Neural cell (in vitro differentiated cells): ENCODE data around the gene SLC15A2. TPM values are rescaled to one million over a fixed set of nuclear protein-coding genes. Genes with fewer than 3 reads are reported as not detected.

Source experiments
- H2AFZ ChIP-seq: fragments of 200-600, 300-800 bp; sonication (generic), shearing (Covaris generic); 2 replicates; pipeline ENCODE4 v1.6.0; 2014; ENCODE audit warnings: low read depth, mild to moderate bottlenecking, antibody characterized with exemption, low read length, moderate library complexity
- H3F3A ChIP-seq: fragments of 200-600 bp; shearing (Covaris generic); 2 replicates; pipeline ENCODE4 v1.6.1; 2016; ENCODE audit warnings: mild to moderate bottlenecking, moderate library complexity, mixed read lengths, antibody characterized with exemption, low read length; ENCODE audit not compliant: insufficient read depth, poor library complexity, severe bottlenecking
- H3K27ac ChIP-seq: fragments of 200-600, 300-800 bp; sonication (generic), shearing (Covaris generic); 2 replicates; pipeline ENCODE4 v1.5.1; 2014; ENCODE audit warnings: mild to moderate bottlenecking, low read length, moderate library complexity
- H3K27me3 ChIP-seq: fragments of 300-800, 200-600 bp; sonication (generic), shearing (Covaris generic); 2 replicates; pipeline ENCODE4 v1.6.0; 2014; ENCODE audit warnings: mild to moderate bottlenecking, low read depth, low read length, moderate library complexity; ENCODE audit not compliant: insufficient read depth
- H3K36me3 ChIP-seq: fragments of 300-800, 200-600 bp; sonication (generic), shearing (Covaris generic); 2 replicates; pipeline ENCODE4 v1.5.1; 2014; ENCODE audit warnings: mild to moderate bottlenecking, antibody characterized with exemption, low read length, moderate library complexity; ENCODE audit not compliant: insufficient read depth
- H3K4me2 ChIP-seq: fragments of 300-800, 200-600 bp; sonication (generic), shearing (Covaris generic); 2 replicates; pipeline ENCODE4 v1.6.0; 2014; ENCODE audit warnings: mild to moderate bottlenecking, low read length
- H3K4me3 ChIP-seq: fragments of 300-800, 200-600 bp; sonication (generic), shearing (Covaris generic); 2 replicates; pipeline ENCODE4 v1.5.1; 2014; ENCODE audit warnings: mild to moderate bottlenecking, low read length, moderate library complexity
- H3K79me2 ChIP-seq: fragments of 200-600 bp; shearing (Covaris generic); replicated peaks from 2 replicates; pipeline ENCODE4 v1.6.0; 2014; ENCODE audit warnings: mild to moderate bottlenecking, low read length, moderate library complexity; ENCODE audit not compliant: insufficient read depth
- H3K9ac ChIP-seq: fragments of 300-800, 200-600 bp; sonication (generic), shearing (Covaris generic); 2 replicates; pipeline ENCODE4 v1.6.1; 2016; ENCODE audit warnings: mild to moderate bottlenecking, low read length, mixed read lengths
- H3K9me2 ChIP-seq: fragments of 200-600 bp; shearing (Covaris generic); 2 replicates; pipeline ENCODE4 v1.6.1; 2016; ENCODE audit warnings: mild to moderate bottlenecking, low read length, mixed read lengths; ENCODE audit not compliant: insufficient read depth
- H3K9me3 ChIP-seq: fragments of 200-600, 300-800 bp; sonication (generic), shearing (Covaris generic); 2 replicates; pipeline ENCODE4 v1.6.1; 2016; ENCODE audit warnings: mild to moderate bottlenecking, mixed run types, low read length, moderate library complexity, mixed read lengths
- H4K20me1 ChIP-seq: fragments of 200-600 bp; shearing (Covaris generic); 2 replicates; pipeline ENCODE4 v1.6.1; 2016; ENCODE audit warnings: mild to moderate bottlenecking, mixed run types; ENCODE audit not compliant: insufficient read depth
- EP300 ChIP-seq: fragments of 450-650 bp; conservative IDR thresholded peaks from 2 replicates; pipeline ENCODE4 v1.6.1; 2014; ENCODE audit warnings: antibody characterized with exemption, mild to moderate bottlenecking, moderate library complexity; ENCODE audit not compliant: poor library complexity, severe bottlenecking
- EZH2 ChIP-seq: fragments of 200-600, 300-800 bp; shearing (Covaris generic), sonication (generic); IDR thresholded peaks from 2 replicates; pipeline ENCODE4 v1.6.1; 2014; ENCODE audit warnings: antibody characterized with exemption, low read length, borderline replicate concordance, mild to moderate bottlenecking; ENCODE audit not compliant: insufficient read depth, poor library complexity, severe bottlenecking
- POLR2AphosphoS5 ChIP-seq: IDR thresholded peaks from 2 replicates; pipeline ENCODE4 v1.6.1; 2012
- RAD21 ChIP-seq: fragments of 450-650 bp; conservative IDR thresholded peaks from 2 replicates; pipeline ENCODE4 v1.6.1; 2014; ENCODE audit warnings: antibody characterized with exemption, mild to moderate bottlenecking, moderate library complexity
- SMC3 ChIP-seq: fragments of 450-650 bp; conservative IDR thresholded peaks from 2 replicates; pipeline ENCODE4 v1.6.1; 2014; ENCODE audit warnings: antibody characterized with exemption, mild to moderate bottlenecking, moderate library complexity; ENCODE audit not compliant: poor library complexity
- TAF1 ChIP-seq: IDR thresholded peaks from 2 replicates; pipeline ENCODE4 v1.6.1; 2012; ENCODE audit warnings: low read depth
- polyA plus RNA-seq: library from polyadenylated mRNA; depleted of rRNA; stranded (reverse); fragments of >200 nt; gene quantifications from 2 replicates; pipeline ENCODE4 v1.2.3, GENCODE V29; 2014
- TF ChIP-seq, protein P1 (sequence below): IDR thresholded peaks from 2 replicates; pipeline ENCODE4 v1.6.1; 2012; ENCODE audit warnings: borderline replicate concordance
- TF ChIP-seq, protein P2 (sequence below): fragments of 450-650 bp; IDR thresholded peaks from 2 replicates; pipeline ENCODE4 v1.5.1; 2014; ENCODE audit warnings: antibody characterized with exemption, mild to moderate bottlenecking, moderate library complexity; ENCODE audit not compliant: poor library complexity, severe bottlenecking

The SLC15A2 gene
- polyA plus RNA-seq, 1 donor from 2014 or later, result 1.6 TPM

DNA sequence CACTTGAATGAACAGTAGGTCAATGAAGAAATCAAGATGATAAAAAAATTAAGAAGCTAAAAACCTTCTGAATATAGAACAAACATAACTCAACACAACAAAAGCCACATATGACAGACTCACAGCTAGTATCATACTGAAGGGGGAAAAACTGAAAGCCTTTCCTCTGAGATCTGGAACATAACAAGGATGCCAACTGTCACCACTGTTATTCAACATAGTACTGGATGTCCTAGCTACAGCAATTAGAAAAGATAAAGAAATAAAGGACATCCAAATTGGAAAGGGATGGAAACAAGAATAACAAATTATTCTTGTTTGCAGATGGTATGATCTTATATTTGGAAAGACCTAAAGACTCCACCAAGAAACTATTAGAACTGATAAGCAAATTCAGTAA lies 67.1 kb downstream of the SLC15A2 start:
- TF ChIP-seq, protein P1, sequence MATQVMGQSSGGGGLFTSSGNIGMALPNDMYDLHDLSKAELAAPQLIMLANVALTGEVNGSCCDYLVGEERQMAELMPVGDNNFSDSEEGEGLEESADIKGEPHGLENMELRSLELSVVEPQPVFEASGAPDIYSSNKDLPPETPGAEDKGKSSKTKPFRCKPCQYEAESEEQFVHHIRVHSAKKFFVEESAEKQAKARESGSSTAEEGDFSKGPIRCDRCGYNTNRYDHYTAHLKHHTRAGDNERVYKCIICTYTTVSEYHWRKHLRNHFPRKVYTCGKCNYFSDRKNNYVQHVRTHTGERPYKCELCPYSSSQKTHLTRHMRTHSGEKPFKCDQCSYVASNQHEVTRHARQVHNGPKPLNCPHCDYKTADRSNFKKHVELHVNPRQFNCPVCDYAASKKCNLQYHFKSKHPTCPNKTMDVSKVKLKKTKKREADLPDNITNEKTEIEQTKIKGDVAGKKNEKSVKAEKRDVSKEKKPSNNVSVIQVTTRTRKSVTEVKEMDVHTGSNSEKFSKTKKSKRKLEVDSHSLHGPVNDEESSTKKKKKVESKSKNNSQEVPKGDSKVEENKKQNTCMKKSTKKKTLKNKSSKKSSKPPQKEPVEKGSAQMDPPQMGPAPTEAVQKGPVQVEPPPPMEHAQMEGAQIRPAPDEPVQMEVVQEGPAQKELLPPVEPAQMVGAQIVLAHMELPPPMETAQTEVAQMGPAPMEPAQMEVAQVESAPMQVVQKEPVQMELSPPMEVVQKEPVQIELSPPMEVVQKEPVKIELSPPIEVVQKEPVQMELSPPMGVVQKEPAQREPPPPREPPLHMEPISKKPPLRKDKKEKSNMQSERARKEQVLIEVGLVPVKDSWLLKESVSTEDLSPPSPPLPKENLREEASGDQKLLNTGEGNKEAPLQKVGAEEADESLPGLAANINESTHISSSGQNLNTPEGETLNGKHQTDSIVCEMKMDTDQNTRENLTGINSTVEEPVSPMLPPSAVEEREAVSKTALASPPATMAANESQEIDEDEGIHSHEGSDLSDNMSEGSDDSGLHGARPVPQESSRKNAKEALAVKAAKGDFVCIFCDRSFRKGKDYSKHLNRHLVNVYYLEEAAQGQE, result no peak
- TF ChIP-seq EZH2, result no peak
- H3K27me3 ChIP-seq, result no peaks in the 10 kb centered on the region

DNA sequence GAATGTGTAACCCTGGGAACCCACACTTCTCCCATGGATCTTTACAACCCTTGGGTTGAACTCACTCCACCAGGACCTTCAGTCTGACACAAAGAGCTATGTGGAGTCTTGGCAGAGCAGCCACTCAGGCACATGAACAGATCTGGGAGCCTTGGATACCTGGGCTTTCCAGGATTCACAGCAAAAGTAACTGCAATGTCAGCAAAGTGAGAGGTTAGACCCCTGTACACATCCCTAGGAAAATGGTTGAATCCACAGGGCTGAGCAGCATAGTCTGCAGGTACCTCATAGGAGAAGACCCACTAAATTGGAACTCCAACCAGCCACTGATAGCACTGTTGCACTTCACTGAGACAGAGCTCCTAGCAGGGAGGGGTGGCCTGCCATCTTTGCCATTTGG lies 68.2 kb downstream of the SLC15A2 start:
- no peaks in the 10 kb centered on the region for H3K9me3 ChIP-seq
- no peak overlapping the region for H3K4me3 ChIP-seq
- H3K27me3 ChIP-seq, result no peaks in the 10 kb centered on the region
- TF ChIP-seq, protein P1, result no peak
- TF ChIP-seq RAD21 (no peak), SMC3 (no peak), EP300 (no peak), POLR2AphosphoS5 (no peak), TAF1 (no peak), EZH2 (no peak)
- TF ChIP-seq, protein P2, sequence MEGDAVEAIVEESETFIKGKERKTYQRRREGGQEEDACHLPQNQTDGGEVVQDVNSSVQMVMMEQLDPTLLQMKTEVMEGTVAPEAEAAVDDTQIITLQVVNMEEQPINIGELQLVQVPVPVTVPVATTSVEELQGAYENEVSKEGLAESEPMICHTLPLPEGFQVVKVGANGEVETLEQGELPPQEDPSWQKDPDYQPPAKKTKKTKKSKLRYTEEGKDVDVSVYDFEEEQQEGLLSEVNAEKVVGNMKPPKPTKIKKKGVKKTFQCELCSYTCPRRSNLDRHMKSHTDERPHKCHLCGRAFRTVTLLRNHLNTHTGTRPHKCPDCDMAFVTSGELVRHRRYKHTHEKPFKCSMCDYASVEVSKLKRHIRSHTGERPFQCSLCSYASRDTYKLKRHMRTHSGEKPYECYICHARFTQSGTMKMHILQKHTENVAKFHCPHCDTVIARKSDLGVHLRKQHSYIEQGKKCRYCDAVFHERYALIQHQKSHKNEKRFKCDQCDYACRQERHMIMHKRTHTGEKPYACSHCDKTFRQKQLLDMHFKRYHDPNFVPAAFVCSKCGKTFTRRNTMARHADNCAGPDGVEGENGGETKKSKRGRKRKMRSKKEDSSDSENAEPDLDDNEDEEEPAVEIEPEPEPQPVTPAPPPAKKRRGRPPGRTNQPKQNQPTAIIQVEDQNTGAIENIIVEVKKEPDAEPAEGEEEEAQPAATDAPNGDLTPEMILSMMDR, result no peak
- H3K4me2 ChIP-seq, result no peak overlapping the region
- no peaks in the 10 kb centered on the region for H3F3A ChIP-seq
- no peak overlapping the region for H3K27ac ChIP-seq
- H4K20me1 ChIP-seq, result no peaks in the 10 kb centered on the region
- no peak overlapping the region for H3K9ac ChIP-seq
- H3K79me2 ChIP-seq, result no peaks in the 10 kb centered on the region
- H3K36me3 ChIP-seq, result no peaks in the 10 kb centered on the region
- H3K9me2 ChIP-seq, result no peaks in the 10 kb centered on the region
- no peak overlapping the region for H2AFZ ChIP-seq

More for the DNA sequence above, 67.1 kb downstream of the SLC15A2 start:
- Histone ChIP-seq H3F3A (no peaks in the 10 kb centered on the region), H3K4me2 (no peak overlapping the region), H3K79me2 (no peaks in the 10 kb centered on the region), H3K4me3 (no peak overlapping the region), H3K36me3 (no peaks in the 10 kb centered on the region), H3K9ac (no peak overlapping the region), H4K20me1 (no peaks in the 10 kb centered on the region), H2AFZ (no peak overlapping the region), H3K9me2 (no peaks in the 10 kb centered on the region), H3K9me3 (no peaks in the 10 kb centered on the region), H3K27ac (no peak overlapping the region)
